HG02884 (cell line): ENCODE results near the gene BCAR1.
"Not testable (repeated sequence)": the region's sequence is repeated elsewhere in the genome, so short reads cannot be mapped to it uniquely, and the experiment has no call there.

Experiments
- ATAC-seq: cut with Tn5 transposase; IDR thresholded peaks from one replicate; pipeline ENCODE4 v1.9.1; 2021; ENCODE audit warnings: mild to moderate bottlenecking, moderate library complexity; ENCODE audit not compliant: unreplicated experiment

The BCAR1 gene, protein sequence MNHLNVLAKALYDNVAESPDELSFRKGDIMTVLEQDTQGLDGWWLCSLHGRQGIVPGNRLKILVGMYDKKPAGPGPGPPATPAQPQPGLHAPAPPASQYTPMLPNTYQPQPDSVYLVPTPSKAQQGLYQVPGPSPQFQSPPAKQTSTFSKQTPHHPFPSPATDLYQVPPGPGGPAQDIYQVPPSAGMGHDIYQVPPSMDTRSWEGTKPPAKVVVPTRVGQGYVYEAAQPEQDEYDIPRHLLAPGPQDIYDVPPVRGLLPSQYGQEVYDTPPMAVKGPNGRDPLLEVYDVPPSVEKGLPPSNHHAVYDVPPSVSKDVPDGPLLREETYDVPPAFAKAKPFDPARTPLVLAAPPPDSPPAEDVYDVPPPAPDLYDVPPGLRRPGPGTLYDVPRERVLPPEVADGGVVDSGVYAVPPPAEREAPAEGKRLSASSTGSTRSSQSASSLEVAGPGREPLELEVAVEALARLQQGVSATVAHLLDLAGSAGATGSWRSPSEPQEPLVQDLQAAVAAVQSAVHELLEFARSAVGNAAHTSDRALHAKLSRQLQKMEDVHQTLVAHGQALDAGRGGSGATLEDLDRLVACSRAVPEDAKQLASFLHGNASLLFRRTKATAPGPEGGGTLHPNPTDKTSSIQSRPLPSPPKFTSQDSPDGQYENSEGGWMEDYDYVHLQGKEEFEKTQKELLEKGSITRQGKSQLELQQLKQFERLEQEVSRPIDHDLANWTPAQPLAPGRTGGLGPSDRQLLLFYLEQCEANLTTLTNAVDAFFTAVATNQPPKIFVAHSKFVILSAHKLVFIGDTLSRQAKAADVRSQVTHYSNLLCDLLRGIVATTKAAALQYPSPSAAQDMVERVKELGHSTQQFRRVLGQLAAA

GRCh38 chr16:75251280-75252048, at the start of gene BCAR1:
Gene BCAR1 (minus strand): TSS chr16:75251624. CDS start chr16:75251482, 142 bp downstream.
- peak; percentile 74 for ATAC-seq

DNA sequence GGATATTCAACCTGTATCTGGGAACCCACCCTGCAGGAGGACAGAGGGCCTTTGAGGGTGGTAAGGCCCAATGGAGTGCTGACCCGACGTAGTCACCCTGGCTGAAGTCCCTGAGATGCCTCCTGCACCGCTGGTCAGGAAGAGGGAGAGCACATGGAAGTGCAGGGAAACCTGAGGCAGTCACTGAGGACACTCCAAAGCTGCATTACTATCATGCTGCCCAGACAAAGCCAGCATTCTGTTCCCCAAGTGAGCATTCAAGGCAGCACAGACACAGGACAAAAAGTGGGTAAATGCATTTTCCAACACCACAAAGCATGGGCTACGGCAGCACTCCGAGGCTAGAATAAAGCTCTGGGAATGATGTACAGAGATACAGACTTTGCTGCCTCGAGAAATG, 46.8 kb upstream of the BCAR1 start:
- ATAC-seq, result no peak

DNA sequence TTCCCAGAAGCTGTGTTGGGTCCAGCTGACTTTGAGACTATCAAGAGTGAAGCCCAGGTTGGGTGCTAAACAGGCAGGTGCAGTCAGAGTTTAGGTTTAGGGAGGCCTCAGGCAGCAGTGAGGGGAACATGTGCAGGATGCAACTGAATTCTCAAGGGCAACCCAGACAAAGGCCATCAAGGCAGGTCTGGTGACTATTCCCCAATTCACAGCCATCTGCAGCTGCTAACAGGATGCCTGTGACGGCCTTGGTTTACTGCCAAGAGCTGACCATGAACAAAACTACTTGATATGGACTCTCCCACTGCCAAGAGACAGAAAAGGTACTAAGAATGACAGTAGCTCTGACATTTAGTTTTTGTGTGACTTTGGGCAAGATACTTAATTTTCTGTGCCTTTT, 45.2 kb upstream of the BCAR1 start:
- ATAC-seq, result no peak

GRCh38 chr16:75294773-75295459, 43.5 kb upstream of the BCAR1 start:
- ATAC-seq, result no peak

GRCh38 chr16:75293772-75294171, 42.3 kb upstream of the BCAR1 start:
- ATAC-seq, result no peak

DNA sequence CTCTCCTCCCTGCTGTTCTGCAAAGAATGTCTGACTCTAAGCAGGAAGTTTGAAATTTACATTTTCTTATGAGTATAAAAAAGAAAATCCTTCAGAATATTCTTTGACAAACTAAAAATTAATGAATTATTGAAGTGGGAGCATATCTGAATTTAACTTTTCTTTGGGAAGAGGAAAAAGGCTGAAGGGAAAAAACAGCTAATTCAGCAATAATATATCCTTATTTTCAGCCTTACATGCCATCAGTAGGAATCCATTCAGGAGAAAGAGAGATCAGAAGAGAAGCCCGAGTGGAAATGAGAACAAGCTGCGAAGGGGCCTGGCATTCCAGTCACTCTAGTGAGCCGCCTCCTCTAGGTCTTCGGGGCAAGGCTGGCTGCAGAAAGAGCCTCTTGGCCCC, 41.7 kb upstream of the BCAR1 start:
- no peak for ATAC-seq

DNA sequence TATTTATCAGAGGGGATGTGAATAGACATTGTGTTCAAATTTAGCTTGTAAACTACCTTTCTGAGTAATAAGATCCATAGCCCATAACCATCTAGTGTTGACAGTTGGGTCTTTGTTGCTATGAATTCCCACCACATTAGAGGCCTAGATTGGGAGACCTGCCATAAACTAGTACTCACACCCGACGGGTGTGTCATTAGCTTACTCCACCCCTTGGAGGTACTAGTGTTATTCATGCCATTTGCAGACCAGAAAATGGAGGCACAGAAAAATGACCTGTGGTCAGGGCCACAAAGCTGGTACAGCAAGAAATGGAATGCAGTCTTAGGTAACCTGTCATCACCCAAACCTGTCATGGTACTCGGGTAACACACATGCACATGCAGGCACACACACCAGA, 41.3 kb upstream of the BCAR1 start:
- no peak for ATAC-seq

GRCh38 chr16:75289189-75289588, 37.8 kb upstream of the BCAR1 start:
- no peak for ATAC-seq

GRCh38 chr16:75288596-75289120, 37.2 kb upstream of the BCAR1 start:
- ATAC-seq, result no peak

GRCh38 chr16:75288181-75288580, 36.8 kb upstream of the BCAR1 start:
- ATAC-seq, result no peak

- no peak for ATAC-seq
These were observed 36.3 kb upstream of the BCAR1 start for GRCh38 chr16:75287708-75288107.

DNA sequence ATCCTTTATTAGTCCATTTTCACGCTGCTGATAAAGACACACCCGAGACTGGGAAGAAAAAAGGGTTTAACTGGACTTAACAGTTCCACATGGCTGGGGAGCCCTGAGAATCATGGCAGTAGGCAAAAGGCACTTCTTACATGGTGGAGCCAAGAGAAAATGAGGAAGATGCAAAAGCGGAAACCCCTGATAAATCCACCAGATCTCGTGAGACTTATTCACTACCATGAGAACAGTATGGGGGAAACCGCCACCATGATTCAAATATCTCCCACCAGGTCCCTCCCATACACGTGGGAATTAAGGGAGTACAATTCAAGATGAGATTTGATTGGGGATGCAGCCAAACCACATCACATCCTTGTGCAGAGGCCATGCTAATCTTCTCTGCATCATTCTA, 35.0 kb upstream of the BCAR1 start:
- ATAC-seq, result no peak

DNA sequence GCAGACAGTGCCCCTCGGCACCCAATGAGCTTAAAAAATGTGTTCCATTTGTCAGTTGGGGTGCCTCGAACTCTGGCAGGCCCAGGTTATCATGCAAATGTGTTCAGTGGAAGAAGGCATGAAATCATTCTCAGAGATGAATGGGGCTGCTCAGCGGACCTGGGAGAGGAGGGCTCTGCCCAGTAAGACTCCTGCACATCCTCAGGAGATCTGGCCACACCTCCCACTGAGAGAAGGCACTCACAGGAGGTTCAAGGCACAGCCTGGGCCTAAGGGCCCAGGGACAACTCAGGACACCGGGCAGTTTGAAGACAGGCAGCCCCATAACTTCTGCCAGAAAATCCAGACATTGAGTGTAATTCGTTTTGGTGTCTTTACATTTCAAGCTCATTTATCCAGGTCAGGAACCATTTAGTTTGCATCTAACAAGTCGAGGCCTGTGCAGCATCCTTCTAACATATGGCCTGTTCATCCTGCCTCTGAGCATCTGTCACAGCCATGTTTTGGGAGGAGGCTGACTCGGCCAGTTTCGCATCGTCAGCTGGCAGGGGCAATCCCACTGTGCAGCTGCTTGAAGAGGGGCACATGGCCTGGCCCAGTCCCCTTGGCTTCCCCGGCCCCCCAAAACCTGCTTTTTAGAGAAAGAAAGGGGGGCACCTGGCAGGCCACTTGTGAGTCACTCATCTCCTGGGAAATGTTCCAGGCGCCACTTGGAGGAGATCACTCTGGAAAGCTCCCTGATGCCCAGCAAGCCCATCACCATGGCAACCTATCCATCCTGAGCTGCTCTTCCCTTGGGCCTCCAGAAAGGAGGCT, 31.2 kb upstream of the BCAR1 start:
- no peak for ATAC-seq

- no peak for ATAC-seq
These were observed 30.4 kb upstream of the BCAR1 start for GRCh38 chr16:75281826-75282225.

DNA sequence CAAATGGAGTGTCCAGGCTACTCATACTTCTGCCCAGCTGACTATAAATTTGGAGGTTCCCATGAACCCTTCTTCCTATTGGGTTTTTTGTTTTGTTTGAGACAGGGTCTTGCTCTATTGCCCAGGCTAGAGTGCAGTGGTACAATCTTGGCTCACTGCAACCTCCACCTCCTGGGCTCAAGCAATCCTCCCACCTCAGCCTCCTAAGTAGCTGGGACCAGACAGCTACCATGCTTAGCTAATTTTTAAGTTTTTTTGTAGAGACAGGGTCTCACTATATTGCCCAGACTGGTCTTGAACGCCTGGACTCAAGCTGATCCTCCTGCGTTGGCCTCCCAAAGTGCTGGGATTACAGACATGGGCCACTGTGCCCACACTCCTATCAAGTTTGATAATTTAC, 29.6 kb upstream of the BCAR1 start:
- not testable (repeated sequence) for ATAC-seq

GRCh38 chr16:75280331-75280804, 28.9 kb upstream of the BCAR1 start:
- no peak for ATAC-seq

GRCh38 chr16:75279305-75279704, 27.9 kb upstream of the BCAR1 start:
- no peak for ATAC-seq

DNA sequence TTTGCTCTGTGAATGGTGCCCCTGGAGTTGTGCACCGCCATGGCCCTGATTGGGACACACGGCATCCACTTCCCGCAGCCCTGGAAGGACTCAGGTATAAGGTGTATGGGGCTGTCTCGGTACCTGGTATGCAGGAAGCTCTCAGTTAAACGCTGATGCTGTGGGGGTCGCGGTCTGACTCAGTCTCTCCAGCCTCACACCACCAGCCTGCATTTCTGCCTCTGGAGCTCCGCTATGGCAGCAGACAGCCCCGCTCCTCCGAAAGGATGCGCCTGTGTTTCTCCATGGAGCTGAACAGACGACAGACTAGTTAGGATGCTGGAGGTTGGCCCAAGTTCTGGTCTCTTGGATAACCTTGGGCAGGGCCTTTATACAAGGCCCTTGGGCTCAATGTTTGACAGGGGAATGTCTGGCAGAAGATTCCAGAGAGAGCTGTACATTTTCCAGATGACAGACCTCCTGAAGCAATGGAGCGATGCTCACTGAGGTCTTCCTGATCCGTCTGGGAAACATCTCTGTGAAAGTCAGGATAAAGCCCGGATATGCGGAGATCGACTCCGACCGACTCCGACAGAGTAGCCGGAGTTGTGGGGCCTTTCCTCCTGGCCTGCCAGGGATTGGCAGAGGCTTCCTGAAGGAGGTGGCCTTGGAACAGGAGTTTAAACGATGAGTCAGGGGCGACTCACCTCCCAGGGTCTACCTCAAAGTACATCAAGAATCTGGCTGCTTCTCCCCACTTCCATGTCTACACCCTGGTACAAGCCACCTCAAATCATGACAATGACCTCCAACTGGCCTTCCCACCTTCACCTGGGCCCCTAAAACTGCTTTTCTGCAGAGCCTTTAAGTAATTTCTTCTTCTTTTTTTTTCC, 21.9 kb upstream of the BCAR1 start:
- no peak for ATAC-seq
